Spinal cord (tissue), 10 donors: ENCODE measurements around the gene ACIN1. TPM values are rescaled to one million over a fixed set of nuclear protein-coding genes. Genes with fewer than 3 reads are reported as not detected.

ENCODE experiments used
- DNase-seq, 6 donors: peaks; one replicate each; pipeline versions ENCODE4 v3.0.0 to v3.0.0-alpha.2; 2013 to 2015; ENCODE audit warnings: low spot score in 6 of 6, low read depth in 4 of 6
- H3K27ac ChIP-seq: one replicate; pipeline ENCODE4 v1.5.1; 2013; ENCODE audit warnings: low read depth, low read length, control low read depth
- H3K27me3 ChIP-seq: one replicate; pipeline ENCODE4 v1.6.1; 2013; ENCODE audit warnings: low read length; ENCODE audit not compliant: control insufficient read depth, insufficient read depth
- H3K36me3 ChIP-seq: one replicate; pipeline ENCODE4 v1.6.1; 2013; ENCODE audit warnings: low read length; ENCODE audit not compliant: control insufficient read depth, insufficient read depth
- H3K4me1 ChIP-seq: one replicate; pipeline ENCODE4 v1.6.1; 2013; ENCODE audit warnings: low read length; ENCODE audit not compliant: control insufficient read depth, insufficient read depth
- H3K4me3 ChIP-seq: one replicate; pipeline ENCODE4 v1.5.1; 2013; ENCODE audit warnings: low read depth, low read length, control low read depth
- H3K9me3 ChIP-seq: one replicate; pipeline ENCODE4 v1.6.1; 2013; ENCODE audit warnings: low read length; ENCODE audit not compliant: control insufficient read depth, insufficient read depth
- WGBS: methylation state at CpG from one replicate; pipeline ENCODE4 v1.1.5; 2013; ENCODE audit warnings: missing lambda C conversion rate; ENCODE audit not compliant: insufficient coverage; 5-methylcytosine and 5-hydroxymethylcytosine counted together
- polyA plus RNA-seq, 2 donors: library from polyadenylated mRNA; unstranded; fragments of 120-200 nt; gene quantifications; one replicate each; pipeline ENCODE4 v1.2.1, GENCODE V29; 2013; ENCODE audit not compliant: insufficient read length in 2 of 2
- total RNA-seq, 2 donors: library from RNA; depleted of rRNA in 1 of 2; stranded (reverse); fragments of 120-200 nt in 1 of 2; fragments of >200 nt in 1 of 2; gene quantifications; one replicate each; pipeline versions ENCODE4 v1.2.3 to v1.2.4, GENCODE V29; 2013 to 2014
- donor health status: healthy.

Gene ACIN1
- total and polyA plus RNA-seq, 4 donors, result 63.2 to 229 (median 160) TPM

DNA sequence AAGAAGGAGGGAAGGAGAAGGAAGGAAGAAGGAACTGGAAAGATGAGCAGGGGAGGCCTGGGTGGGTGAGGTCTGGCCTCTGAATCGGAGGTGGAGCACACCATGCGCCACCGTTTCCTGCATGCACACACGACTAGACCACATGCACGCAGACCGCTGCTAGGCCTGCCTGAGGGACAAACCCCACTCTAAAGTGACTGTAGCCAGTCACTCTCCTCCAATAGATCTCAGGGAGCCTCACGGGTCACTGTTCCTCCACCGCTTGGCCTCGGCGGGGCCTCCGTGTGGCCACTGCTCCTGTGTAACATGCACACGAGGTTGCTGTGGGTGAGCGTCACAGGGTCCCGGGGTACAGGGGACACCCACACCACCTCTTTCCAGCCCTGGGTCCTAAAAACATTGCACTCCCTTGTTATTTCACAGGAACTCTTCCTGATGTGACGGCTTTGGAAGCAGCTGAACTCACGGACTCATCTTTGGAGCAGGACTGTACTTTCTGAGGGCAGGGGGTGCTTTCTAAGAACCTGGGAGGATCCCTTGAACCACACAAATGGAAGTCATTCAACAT, 41.7 kb upstream of the ACIN1 start:
- no peak overlapping the region for H3K4me3 ChIP-seq

DNA sequence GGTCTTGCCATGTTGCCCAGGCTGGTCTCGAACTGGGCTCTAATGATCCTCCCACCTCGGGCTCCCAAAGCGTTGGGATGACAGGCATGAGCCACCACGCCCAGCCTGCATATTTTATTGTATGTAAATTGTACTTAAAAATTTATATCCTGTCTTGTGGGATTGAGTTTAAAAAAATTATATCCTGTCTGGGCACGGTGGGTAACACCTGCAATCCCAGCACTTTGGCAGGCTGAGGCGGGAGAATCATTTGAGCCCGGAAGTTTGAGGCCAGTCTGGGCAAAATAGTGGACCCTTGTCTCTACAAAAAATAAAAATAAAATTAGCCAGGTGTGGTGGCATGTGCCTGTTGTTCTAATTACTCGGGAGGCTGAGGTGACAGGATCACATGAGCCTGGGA, 38.0 kb upstream of the ACIN1 start:
- WGBS, result no CpG with 5 or more reads among the region's 8 CpGs
- H3K4me1 ChIP-seq, result peaks cover 3% of the 10 kb centered on the region
- H3K4me3 ChIP-seq, result no peak overlapping the region
- H3K27me3 ChIP-seq, result no peaks in the 10 kb centered on the region
- peaks cover under 1% of the 10 kb centered on the region for H3K36me3 ChIP-seq
- DNase-seq, result no peak
- no peak overlapping the region for H3K27ac ChIP-seq
- H3K9me3 ChIP-seq, result no peaks in the 10 kb centered on the region

More for the DNA sequence above, 41.7 kb upstream of the ACIN1 start:
- H3K27me3 ChIP-seq, result no peaks in the 10 kb centered on the region
- DNase-seq, result no peak
- no peaks in the 10 kb centered on the region for H3K4me1 ChIP-seq
- no peaks in the 10 kb centered on the region for H3K9me3 ChIP-seq
- WGBS, result 86% methylated on average over 16 of the region's 16 CpGs
- no peaks in the 10 kb centered on the region for H3K36me3 ChIP-seq
- H3K27ac ChIP-seq, result no peak overlapping the region

DNA sequence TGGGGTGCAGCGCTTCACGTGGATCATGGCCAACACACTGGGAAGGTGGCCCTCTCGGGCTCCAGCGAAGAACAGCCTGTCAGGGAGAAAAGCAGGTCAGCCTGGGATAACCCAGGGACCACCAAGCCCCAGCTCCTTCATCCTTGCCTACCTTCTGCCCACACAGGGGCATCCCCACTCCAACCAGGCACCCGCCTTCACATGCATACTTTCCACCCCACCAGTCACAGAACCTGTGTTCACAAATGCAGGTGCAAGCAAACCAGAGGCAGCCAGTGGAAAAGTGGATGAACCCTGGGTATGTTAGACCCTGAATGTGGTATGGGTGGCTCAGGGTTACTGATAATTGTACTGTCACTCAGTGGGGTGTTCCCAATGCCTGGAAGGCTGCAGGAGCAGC, 36.5 kb upstream of the ACIN1 start:
- H3K4me3 ChIP-seq, result no peak overlapping the region
- H3K4me1 ChIP-seq, result peaks cover 3% of the 10 kb centered on the region
- H3K9me3 ChIP-seq, result no peaks in the 10 kb centered on the region
- no peak overlapping the region for H3K27ac ChIP-seq
- no peaks in the 10 kb centered on the region for H3K27me3 ChIP-seq
- 72% methylated on average over 4 of the region's 5 CpGs for WGBS
- no peak for DNase-seq
- H3K36me3 ChIP-seq, result peaks cover 4% of the 10 kb centered on the region

DNA sequence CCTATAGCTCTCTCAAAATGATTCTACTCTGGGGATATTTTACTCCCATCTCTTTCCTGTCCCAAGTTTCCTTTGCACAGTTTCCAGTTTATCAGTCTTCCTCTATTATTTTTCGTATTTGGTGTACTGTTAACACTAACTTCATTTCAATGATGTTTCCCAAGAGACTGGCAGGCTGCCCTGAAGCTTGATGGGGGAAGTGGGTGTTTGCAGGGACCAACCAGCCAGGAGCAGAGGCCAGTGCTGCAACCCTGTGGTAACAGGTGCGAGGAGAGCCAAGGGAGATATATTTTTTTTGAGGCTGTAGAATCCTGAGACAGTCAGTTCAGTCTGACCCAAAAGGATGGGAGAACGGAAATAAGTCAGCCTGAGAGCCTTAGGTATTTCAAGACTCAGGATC, 35.9 kb upstream of the ACIN1 start:
- no peak for DNase-seq
- H3K27ac ChIP-seq, result no peak overlapping the region
- H3K27me3 ChIP-seq, result no peaks in the 10 kb centered on the region
- peaks cover 3% of the 10 kb centered on the region for H3K4me1 ChIP-seq
- H3K9me3 ChIP-seq, result no peaks in the 10 kb centered on the region
- H3K4me3 ChIP-seq, result no peak overlapping the region
- 88% methylated on average over 1 of the region's 3 CpGs for WGBS
- peaks cover 4% of the 10 kb centered on the region for H3K36me3 ChIP-seq

DNA sequence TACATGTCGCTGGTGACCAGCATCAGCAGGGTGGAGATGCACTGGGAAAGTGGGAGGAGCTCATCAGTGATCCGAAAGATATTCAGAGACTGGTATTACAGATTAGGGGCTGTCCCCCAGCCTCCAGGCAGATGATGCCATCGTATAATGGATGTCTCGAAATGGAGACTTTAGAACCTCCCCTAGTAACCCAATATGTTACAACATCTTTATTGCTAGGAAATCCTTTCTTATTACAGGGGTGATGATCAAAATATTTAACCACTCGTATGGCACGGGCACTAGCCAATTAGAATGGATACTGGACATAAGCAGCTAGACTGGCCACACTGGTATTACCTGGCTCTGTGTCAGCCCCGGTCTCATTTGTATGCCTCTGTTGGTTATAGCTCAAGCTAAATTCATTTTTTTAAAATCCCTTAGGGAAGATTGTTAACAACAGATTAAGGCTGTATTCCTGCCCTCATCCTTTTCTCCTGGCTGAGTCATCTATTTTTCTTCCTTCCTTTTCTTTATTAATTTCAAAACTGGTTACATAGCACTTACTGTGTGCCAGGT, 34.9 kb upstream of the ACIN1 start:
- WGBS, result 75% methylated on average over 3 of the region's 7 CpGs
- Histone ChIP-seq H3K4me1 (peaks cover 3% of the 10 kb centered on the region), H3K36me3 (peaks cover 4% of the 10 kb centered on the region), H3K9me3 (no peaks in the 10 kb centered on the region), H3K27ac (no peak overlapping the region), H3K27me3 (no peaks in the 10 kb centered on the region), H3K4me3 (no peak overlapping the region)
- no peak for DNase-seq

DNA sequence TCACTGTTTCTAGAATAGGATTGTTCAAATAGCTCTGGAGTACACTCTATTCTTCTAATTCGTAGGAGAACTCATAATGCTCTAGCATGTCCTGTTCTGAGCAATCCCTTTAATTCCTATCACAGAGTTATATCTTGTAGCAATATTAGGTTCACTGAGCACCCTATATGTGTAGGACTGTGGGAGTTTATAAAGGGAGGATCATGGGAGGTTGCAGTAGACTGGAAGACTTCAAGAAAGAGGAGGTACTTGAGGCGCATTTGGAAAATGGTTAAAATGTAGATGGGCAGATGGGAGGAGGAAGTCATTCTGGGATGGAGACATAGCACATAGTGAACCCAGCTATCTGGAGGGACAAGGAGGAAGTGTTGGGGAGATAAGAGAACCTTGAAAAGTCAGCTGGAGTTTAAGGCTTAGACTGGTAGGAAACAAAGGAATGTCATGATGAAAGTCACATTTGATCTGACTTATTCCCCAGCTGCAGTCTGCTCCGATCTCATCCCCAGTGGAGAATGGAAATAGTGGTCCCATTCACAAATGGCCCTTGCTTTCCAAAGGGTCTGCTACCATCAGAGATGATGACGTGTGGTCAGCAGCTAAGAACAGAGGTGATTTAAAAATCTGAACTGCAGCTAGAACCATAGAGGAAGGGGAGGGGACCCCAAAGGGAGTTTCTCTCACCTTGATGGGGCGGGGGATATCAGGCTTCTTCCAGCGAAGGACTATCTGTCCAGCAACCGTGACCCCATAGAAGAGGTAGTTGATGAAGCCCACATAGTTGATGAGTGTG, 34.2 kb upstream of the ACIN1 start:
- DNase-seq, result no peak
- H3K36me3 ChIP-seq, result peaks cover 4% of the 10 kb centered on the region
- WGBS, result 92% methylated on average over 5 of the region's 7 CpGs
- peaks cover 3% of the 10 kb centered on the region for H3K4me1 ChIP-seq
- H3K9me3 ChIP-seq, result no peaks in the 10 kb centered on the region
- H3K27ac ChIP-seq, result no peak overlapping the region
- no peaks in the 10 kb centered on the region for H3K27me3 ChIP-seq
- H3K4me3 ChIP-seq, result no peak overlapping the region

- H3K36me3 ChIP-seq, result peaks cover 4% of the 10 kb centered on the region
- no peak overlapping the region for H3K4me3 ChIP-seq
- no peaks in the 10 kb centered on the region for H3K9me3 ChIP-seq
- peaks cover 6% of the 10 kb centered on the region for H3K4me1 ChIP-seq
- WGBS, result 91% methylated on average over 1 of the region's 3 CpGs
- no peaks in the 10 kb centered on the region for H3K27me3 ChIP-seq
- no peak for DNase-seq
- H3K27ac ChIP-seq, result no peak overlapping the region
These were observed 32.9 kb upstream of the ACIN1 start for GRCh38 chr14:23127861-23128260.

- peaks cover 6% of the 10 kb centered on the region for H3K4me1 ChIP-seq
- no peaks in the 10 kb centered on the region for H3K27me3 ChIP-seq
- 79% methylated on average over 7 of the region's 8 CpGs for WGBS
- no peak overlapping the region for H3K4me3 ChIP-seq
- H3K36me3 ChIP-seq, result peaks cover 4% of the 10 kb centered on the region
- no peaks in the 10 kb centered on the region for H3K9me3 ChIP-seq
- no peak overlapping the region for H3K27ac ChIP-seq
- DNase-seq, result no peak
These were observed 31.8 kb upstream of the ACIN1 start for GRCh38 chr14:23126548-23127278.

DNA sequence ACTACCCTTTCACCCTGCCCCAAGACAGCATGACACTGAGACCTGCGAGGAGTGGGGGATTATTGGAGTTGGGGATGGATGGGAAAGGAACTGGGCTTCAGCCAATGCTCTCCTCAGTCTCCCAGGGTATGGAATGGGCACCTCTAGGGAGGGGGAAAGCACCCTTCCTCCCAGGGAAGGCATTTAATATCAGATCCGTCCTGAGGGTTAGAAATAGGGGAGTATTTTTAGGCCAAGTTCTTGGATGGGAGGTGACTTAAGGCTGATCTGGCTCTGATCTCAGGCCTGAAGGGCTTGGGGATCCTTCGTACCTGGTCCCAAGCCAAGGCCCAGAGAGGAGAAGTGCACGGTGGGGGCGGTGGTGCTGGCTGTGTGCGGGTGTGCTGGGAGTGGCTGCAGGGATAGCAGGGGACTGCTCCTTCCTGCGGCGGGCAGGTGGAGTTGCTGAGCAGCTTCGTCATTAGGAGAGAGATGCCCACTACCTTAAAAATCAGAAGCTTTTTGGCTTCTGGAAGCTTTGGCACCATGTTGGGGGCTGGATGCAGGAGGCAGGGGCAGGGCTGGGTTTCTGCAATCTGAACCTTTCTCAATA, 31.1 kb upstream of the ACIN1 start:
- Histone ChIP-seq H3K4me1 (peaks cover 9% of the 10 kb centered on the region), H3K27ac (no peak overlapping the region), H3K4me3 (no peak overlapping the region), H3K36me3 (peaks cover 4% of the 10 kb centered on the region), H3K27me3 (no peaks in the 10 kb centered on the region), H3K9me3 (no peaks in the 10 kb centered on the region)
- WGBS, result 67% methylated on average over 7 of the region's 9 CpGs
- no peak for DNase-seq
